HEK293T (cell line): ENCODE data around the gene OPTC.

Experiments used
- ARNT ChIP-seq: fragments of 450-650 bp; IDR thresholded peaks from 2 replicates; pipeline ENCODE4 v1.6.1; 2017; ENCODE audit warnings: mild to moderate bottlenecking
- ELF4 ChIP-seq: fragments of 450-650 bp; IDR thresholded peaks from 2 replicates; pipeline ENCODE4 v1.6.1; 2017; ENCODE audit warnings: antibody characterized with exemption
- FOXA1 ChIP-seq: fragments of 450-650 bp; IDR thresholded peaks from 2 replicates; pipeline ENCODE4 v1.6.1; 2016; ENCODE audit warnings: mild to moderate bottlenecking
- FOXK2 ChIP-seq: fragments of 450-650 bp; IDR thresholded peaks from 2 replicates; pipeline ENCODE4 v1.6.1; 2016; ENCODE audit warnings: mild to moderate bottlenecking
- FOXM1 ChIP-seq: fragments of 450-650 bp; IDR thresholded peaks from 2 replicates; pipeline ENCODE4 v1.6.1; 2017; ENCODE audit warnings: mild to moderate bottlenecking, borderline replicate concordance
- L3MBTL2 ChIP-seq: fragments of 450-650 bp; conservative IDR thresholded peaks from 2 replicates; pipeline ENCODE4 v1.6.1; 2016; ENCODE audit warnings: mild to moderate bottlenecking
- LEF1 ChIP-seq: fragments of 450-650 bp; IDR thresholded peaks from 2 replicates; pipeline ENCODE4 v1.6.1; 2017; ENCODE audit warnings: mild to moderate bottlenecking, borderline replicate concordance
- SP1 ChIP-seq: fragments of 450-650 bp; IDR thresholded peaks from 2 replicates; pipeline ENCODE4 v1.6.1; 2017
- SUZ12 ChIP-seq: fragments of 450-650 bp; IDR thresholded peaks from 2 replicates; pipeline ENCODE4 v1.6.1; 2016; ENCODE audit warnings: mild to moderate bottlenecking

- TF ChIP-seq L3MBTL2 (no peak), SP1 (no peak), ELF4 (no peak), ARNT (no peak), SUZ12 (no peak), FOXA1 (no peak), FOXK2 (no peak), LEF1 (no peak), FOXM1 (no peak)
Measured at GRCh38 chr1:203534012-203534411, 40.1 kb downstream of the OPTC start.
